Activated T-cell treated with anti-CD3 and anti-CD28 coated beads, Interleukin-2, amount 50 U/mL, for 1 hour (primary cell): ENCODE data around the gene GPS2.

ENCODE experiments used
- DNase-seq: peaks from one replicate; pipeline ENCODE4 v3.0.0-alpha.2; 2020

The GPS2 gene

DNA sequence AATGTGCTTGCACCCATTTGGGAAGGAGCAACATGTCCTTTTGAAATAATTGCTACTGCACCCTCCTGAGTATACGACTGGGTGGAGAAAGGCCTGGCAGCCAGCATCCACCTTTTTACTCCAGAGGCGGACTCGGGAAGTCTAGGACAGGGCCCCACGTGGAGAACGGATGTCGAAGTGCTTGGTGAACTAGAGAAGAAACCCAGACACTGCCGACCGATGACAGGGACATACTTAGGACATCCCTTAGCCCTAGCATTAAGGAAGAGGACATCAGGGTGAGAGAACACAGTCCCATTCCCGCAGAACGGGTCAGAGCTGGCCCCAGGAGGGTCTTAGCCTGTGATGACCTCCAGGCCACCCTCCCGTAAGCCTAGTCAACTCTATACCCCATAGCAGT is 24.5 kb downstream of the GPS2 start:
- DNase-seq: no peak

GRCh38 chr17:7290166-7290565 is 25.0 kb downstream of the GPS2 start:
- no peak for DNase-seq

DNA sequence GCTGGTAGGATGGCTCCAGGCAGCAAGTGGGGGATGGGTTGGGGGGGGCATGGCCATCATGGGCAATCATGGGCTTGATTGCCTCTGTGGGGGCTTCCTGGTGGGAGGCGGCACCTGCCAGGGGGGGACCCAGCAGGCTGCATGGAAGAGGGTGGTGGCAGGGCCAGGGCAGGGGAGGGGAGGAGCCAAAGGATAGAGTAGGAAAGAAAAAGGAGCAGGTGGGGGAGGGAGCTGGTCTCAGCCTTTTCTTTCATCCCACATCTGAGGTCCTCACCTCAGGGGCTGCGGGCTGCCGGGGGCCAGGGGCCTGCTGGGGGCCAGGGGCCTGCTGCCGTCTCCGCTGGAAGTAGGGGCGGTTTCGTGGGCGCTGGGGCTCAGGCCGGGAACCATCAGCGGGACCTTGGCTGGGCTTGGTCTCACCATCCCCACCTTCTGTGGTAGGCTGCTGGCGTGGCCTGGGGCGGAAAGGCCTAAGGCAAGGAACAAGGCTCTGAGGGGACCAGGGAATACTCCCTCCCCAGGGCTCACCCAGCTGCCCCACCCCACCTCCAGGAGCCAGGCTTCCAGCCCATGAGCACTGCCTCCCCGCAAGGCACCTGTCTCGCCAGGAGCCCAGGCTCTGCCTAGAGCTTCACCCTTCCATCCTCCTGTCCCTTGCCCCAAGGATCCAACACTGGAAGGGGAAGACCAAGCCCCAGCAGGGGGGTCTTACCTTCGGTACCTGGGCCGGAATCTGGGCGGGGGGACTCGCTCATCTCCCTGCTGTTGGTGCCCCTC is 25.7 kb downstream of the GPS2 start:
- no peak for DNase-seq

DNA sequence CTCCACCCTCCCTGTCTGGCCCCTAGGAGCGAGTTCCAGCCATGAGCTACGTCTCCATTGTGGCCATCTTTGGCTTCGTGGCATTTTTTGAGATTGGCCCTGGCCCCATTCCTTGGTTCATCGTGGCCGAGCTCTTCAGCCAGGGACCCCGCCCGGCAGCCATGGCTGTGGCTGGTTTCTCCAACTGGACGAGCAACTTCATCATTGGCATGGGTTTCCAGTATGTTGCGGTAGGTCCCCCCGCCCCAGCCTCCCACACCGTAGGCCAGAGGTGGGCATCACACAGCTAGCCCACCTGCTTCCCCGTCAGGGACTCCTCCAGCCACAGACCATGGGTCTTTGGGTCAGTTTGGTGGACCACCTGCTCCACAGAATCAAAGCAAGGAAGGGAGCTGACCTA is 29.5 kb downstream of the GPS2 start:
- DNase-seq: no peak

- no peak for DNase-seq
These were observed 30.2 kb downstream of the GPS2 start for GRCh38 chr17:7284911-7285310.

DNA sequence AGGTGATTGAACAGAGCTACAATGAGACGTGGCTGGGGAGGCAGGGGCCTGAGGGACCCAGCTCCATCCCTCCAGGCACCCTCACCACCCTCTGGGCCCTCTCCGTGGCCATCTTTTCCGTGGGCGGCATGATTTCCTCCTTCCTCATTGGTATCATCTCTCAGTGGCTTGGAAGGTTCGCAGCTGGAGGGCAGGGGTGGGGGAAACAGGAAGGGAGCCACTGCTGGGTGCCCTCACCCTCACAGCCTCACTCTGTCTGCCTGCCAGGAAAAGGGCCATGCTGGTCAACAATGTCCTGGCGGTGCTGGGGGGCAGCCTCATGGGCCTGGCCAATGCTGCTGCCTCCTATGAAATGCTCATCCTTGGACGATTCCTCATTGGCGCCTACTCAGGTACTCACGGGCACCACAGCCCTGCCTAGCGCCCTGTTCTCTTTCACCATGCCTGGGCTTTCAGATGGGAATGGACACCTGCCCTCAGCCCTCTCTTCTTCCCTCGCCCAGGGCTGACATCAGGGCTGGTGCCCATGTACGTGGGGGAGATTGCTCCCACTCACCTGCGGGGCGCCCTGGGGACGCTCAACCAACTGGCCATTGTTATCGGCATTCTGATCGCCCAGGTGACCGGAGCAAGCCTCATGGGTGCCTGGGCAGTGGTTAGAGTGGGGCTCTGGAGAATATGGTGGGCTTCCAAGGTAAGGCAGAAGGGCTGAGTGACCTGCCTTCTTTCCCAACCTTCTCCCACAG is 31.5 kb downstream of the GPS2 start:
- DNase-seq: no peak

DNA sequence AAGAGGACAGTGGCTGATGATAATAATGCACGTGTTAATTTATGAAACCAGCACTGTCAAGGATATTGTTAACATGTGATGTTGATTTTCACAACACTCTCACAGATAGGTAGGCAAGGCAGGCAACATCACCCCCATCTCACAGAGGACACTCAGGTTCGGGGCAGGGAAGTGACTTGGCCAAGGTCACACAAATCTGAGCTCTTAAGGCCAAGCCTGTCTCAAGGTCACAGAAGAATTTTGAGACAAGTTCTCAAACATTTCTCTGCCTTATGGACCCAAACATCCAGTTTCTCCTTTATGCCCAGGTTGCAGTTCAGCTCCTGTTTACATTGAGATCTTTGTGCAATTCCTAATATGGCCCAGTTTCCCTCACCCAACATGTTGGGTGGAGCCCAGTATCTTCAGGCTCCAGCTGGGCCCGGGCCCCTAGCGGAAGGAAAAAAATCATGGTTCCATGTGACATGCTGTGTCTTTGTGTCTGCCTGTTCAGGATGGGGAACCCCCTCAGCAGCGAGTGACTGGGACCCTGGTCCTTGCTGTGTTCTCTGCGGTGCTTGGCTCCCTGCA is 32.3 kb downstream of the GPS2 start:
- no peak for DNase-seq

- DNase-seq: peak; percentile 31
These were observed 33.0 kb downstream of the GPS2 start for GRCh38 chr17:7281953-7282751.

- peak; percentile 82 for DNase-seq
These were observed 33.8 kb downstream of the GPS2 start, which contains the start of gene SLC2A4 for GRCh38 chr17:7281074-7281952. Gene SLC2A4, plus strand, starts transcription at chr17:7281718. Its CDS starts 217 bp downstream, at chr17:7281935.

DNA sequence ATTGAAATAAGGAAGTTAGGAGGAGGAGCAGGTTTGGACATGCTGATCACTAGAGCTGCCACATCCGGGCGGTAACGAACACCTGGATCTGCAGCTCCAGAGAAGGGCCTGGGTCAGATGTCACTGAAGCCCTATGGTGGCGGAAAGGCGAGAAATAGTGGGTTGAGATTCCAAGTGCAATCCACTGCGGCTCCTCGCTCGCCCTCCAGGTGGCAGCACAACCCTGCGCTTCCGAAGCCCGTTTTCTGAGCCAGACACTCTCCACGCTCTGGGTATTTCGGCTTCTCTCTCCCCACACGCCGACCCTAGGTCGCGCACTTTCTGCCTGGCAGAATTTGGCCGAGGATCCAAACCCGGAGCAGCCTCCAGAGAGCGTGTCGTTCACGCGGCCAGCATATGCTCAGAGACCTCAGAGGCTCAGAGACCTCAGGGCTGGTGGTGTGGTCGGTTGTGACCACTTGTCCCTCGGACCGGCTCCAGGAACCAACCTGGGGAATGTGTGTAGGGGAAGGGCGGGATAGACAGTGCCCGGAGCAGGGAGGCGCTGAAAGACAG is 34.6 kb downstream of the GPS2 start:
- peak; percentile 89 for DNase-seq

- no peak for DNase-seq
These were observed 35.7 kb downstream of the GPS2 start for GRCh38 chr17:7279448-7279847.

DNA sequence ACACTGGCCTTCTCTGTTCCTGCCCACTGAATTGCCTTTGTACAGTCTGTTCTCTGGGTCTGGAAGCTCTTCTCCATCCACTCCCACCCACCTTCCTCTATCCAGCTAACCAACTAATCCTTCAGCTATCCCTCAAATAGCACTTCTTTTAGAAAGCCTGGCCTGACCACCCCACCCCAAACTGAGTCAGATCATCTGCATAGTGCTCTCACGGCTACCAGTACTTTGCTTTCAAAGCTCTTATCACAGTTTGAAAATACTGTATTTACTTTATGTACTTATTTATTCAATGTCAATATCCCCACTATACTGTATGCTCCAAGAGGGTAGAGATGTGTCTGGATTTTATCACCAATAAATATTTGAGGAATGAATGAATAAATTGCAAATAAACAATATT is 48.4 kb downstream of the GPS2 start:
- DNase-seq: no peak

GRCh38 chr17:7263801-7264078 is 51.4 kb downstream of the GPS2 start:
- no peak for DNase-seq

DNA sequence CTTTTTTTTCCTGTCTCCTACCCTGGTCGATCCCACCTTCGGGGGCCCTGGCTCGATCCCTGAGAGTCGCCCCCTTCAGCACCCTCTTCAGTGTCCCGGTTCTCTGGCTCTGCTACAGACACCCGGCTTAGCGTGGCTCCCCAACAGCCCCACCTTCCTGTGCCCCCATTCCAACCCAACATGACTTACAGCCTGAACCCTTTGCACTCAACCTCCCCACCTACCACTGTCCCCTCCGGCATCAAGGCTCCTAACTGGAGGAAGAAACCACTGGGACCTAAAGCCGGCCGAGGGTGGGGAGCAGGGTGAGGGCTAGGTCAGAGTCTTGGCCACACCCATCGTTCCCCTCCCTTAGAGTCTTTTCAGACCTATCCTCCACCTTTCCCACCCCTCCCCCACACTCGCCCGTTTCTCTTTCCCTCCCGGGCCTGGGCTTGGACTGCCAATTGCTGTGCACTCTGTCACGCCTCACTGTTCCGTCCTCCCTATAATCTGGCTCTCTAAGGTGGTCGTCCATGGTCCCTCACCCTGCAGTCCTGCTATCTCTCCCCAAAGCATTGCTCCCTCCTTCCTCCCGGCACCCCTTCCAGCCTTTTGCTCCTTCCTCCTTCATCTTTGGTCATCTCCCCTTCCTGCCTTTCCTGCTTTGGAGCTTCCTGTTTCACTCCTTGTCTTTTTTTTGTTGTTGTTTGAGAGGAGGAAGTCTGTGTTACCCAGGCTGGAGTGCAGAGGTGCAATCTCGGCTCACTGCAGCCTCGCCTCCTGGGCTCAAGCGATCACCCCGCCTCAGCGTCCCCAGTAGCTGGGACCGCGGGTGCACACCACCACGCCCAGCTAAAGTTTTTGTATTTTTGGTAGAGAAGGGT is 52.0 kb downstream of the GPS2 start:
- DNase-seq: peak; percentile 35
